ENCODE data around the gene A1BG.

GRCh38 chr19:58354478-58355030, 1.3 kb upstream of the A1BG start:
- TF ChIP-seq POLR2A (IDR thresholded peaks at IDR 0.05; ENCODE audit: low read depth, low read length): 0 out of 2 replicates have a peak, but pooled peaks have one; percentile 40
- TF ChIP-seq POLR2AphosphoS5 (IDR thresholded peaks at IDR 0.05; ENCODE audit: low read depth, low read length): no peak
- no peak for TF ChIP-seq TAF1 (IDR thresholded peaks at IDR 0.05; ENCODE audit: borderline replicate concordance, low read depth, low read length)
